Spleen (tissue), 7 donors: ENCODE data around the gene NSL1.

Experiments
- POLR2A ChIP-seq, 3 donors: fragments of 450-650 bp; IDR thresholded peaks; one replicate each; pipeline ENCODE4 v1.5.1; 2017; ENCODE audit warnings: antibody characterized with exemption in 3 of 3, mild to moderate bottlenecking in 1 of 3
- POLR2AphosphoS5 ChIP-seq, 3 donors: sonication (generic); formaldehyde crosslinking; IDR thresholded peaks; one replicate each; pipeline ENCODE4 v1.5.1; 2017; ENCODE audit warnings: antibody characterized with exemption in 3 of 3
- TF ChIP-seq, protein P1 (sequence below), 11 experiments: fragments of 200-600 bp in 7 of 11; fragments of 450-650 bp in 4 of 11; sonication (generic) in 4 of 11; IDR thresholded peaks in 8 of 11; conservative IDR thresholded peaks in 3 of 11; 1 replicate in 7 of 11; 2 replicates in 4 of 11; pipeline versions ENCODE4 v1.4.0 to v1.8.0; 2016 to 2021; ENCODE audit warnings: antibody characterized with exemption in 11 of 11, inconsistent platforms in 4 of 11, mild to moderate bottlenecking in 1 of 11
- donor health status: DM: no; HTN: no; CAD: no; lungs with moderate emphysema.
- donor health status: DM: no; HTN: no; CAD: no.
- donor health status: DM: no; HTN: no; CAD: no.

- TF ChIP-seq, protein P1, sequence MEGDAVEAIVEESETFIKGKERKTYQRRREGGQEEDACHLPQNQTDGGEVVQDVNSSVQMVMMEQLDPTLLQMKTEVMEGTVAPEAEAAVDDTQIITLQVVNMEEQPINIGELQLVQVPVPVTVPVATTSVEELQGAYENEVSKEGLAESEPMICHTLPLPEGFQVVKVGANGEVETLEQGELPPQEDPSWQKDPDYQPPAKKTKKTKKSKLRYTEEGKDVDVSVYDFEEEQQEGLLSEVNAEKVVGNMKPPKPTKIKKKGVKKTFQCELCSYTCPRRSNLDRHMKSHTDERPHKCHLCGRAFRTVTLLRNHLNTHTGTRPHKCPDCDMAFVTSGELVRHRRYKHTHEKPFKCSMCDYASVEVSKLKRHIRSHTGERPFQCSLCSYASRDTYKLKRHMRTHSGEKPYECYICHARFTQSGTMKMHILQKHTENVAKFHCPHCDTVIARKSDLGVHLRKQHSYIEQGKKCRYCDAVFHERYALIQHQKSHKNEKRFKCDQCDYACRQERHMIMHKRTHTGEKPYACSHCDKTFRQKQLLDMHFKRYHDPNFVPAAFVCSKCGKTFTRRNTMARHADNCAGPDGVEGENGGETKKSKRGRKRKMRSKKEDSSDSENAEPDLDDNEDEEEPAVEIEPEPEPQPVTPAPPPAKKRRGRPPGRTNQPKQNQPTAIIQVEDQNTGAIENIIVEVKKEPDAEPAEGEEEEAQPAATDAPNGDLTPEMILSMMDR (IDR thresholded peaks at IDR 0.05 in 8 of 11, conservative IDR thresholded peaks at IDR 0.05 in 3 of 11) = no peak
- TF ChIP-seq POLR2A (IDR thresholded peaks at IDR 0.05) = no peak
- TF ChIP-seq POLR2AphosphoS5 (IDR thresholded peaks at IDR 0.05) = no peak
Observed at GRCh38 chr1:212733109-212733508, 58.5 kb downstream of the NSL1 start.
